ENCODE data around the gene PDIA5.

The PDIA5 gene

DNA sequence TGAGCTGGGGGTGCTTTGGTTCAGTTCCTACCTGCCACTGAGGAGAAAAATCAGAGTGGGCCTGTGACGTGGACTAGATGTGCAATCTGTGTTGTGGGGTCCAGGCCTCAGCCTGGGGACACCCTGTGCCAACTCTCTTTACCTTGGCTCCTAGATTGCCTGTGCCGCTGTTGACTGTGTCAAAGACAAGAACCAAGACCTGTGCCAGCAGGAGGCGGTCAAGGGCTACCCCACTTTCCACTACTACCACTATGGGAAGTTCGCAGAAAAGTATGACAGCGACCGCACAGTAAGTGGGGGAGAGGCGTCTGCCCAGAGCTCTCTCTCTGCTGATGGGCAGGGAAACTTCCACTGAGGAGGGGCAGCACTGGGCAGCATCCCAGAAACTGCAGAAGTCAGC is 94.3 kb downstream of the PDIA5 start:
- no peak overlapping the region for H3K27ac ChIP-seq

GRCh38 chr3:123163141-123163540 is 96.3 kb downstream of the PDIA5 start:
- TF ChIP-seq ZFX (IDR thresholded peaks at IDR 0.05): no peak
- TF ChIP-seq, protein P1, sequence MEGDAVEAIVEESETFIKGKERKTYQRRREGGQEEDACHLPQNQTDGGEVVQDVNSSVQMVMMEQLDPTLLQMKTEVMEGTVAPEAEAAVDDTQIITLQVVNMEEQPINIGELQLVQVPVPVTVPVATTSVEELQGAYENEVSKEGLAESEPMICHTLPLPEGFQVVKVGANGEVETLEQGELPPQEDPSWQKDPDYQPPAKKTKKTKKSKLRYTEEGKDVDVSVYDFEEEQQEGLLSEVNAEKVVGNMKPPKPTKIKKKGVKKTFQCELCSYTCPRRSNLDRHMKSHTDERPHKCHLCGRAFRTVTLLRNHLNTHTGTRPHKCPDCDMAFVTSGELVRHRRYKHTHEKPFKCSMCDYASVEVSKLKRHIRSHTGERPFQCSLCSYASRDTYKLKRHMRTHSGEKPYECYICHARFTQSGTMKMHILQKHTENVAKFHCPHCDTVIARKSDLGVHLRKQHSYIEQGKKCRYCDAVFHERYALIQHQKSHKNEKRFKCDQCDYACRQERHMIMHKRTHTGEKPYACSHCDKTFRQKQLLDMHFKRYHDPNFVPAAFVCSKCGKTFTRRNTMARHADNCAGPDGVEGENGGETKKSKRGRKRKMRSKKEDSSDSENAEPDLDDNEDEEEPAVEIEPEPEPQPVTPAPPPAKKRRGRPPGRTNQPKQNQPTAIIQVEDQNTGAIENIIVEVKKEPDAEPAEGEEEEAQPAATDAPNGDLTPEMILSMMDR (conservative IDR thresholded peaks at IDR 0.05): no peak

More for the DNA sequence above, 94.3 kb downstream of the PDIA5 start:
- TF ChIP-seq ZFX (IDR thresholded peaks at IDR 0.05): no peak
- TF ChIP-seq, protein P1 (conservative IDR thresholded peaks at IDR 0.05): no peak

DNA sequence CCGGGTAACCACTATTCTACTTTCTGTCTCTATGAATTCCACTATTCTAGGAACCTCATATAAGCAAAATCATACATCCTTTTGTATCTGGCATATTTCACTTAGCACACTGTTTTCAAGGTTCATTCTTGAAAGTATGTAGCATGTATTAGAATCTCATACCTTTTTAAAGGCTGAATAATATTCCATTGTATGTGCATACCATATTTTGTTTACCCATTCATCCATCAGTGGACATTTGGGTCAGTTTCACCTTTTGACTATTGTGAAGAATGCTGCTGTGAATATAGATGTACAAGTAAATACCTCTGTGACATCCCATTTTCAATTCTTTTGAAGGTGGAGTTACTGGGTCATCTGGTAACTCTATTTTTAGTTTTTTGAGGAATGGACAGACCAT is 98.3 kb downstream of the PDIA5 start:
- TF ChIP-seq, protein P1 (conservative IDR thresholded peaks at IDR 0.05): no peak
- TF ChIP-seq ZFX (IDR thresholded peaks at IDR 0.05): no peak

More at GRCh38 chr3:123163141-123163540, 96.3 kb downstream of the PDIA5 start:
- no peak overlapping the region for H3K27ac ChIP-seq

DNA sequence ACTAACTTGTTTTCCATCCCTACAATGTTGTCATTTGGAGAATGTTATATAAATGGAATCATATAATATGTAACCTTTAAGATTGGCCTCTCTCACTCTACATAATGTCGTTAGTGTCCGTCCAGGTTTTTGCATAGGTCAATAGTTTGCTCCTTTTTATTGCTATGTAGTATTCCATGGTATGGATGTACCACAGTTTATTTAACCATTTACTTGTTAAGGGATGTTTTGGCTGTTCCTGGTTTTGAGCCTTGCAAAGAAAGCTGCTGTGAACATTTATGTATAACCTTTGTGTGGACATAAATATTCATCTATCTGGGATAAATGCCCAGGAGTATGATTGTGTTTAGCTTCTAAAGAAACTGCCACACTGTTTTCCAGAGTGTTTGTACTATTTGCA is 100.9 kb downstream of the PDIA5 start:
- no peak overlapping the region for H3K27ac ChIP-seq
- TF ChIP-seq, protein P1 (conservative IDR thresholded peaks at IDR 0.05): no peak
- TF ChIP-seq ZFX (IDR thresholded peaks at IDR 0.05): no peak

More for the DNA sequence above, 98.3 kb downstream of the PDIA5 start:
- H3K27ac ChIP-seq: no peak overlapping the region

DNA sequence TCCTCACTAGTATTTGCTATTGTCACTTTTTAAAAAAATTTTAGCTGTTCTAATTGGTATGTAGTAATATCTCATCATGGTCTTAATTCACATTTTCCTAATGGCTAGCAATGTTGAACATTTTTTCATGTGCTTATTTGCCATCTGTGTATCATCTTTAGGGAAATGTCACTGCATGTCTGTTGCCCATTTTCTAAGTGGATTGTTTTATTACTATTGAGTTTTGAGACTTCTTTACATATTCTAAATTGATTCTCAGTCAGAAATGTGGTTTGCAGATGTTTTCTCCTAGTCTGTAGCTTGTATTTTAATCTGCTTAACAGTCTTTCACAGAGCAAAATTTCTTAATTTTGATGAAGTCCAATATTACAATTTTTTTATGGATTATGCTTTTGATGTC is 101.3 kb downstream of the PDIA5 start:
- H3K27ac ChIP-seq: no peak overlapping the region
- TF ChIP-seq ZFX (IDR thresholded peaks at IDR 0.05): no peak
- TF ChIP-seq, protein P1 (conservative IDR thresholded peaks at IDR 0.05): no peak

- no peak overlapping the region for H3K27ac ChIP-seq
- no peak for TF ChIP-seq ZFX (IDR thresholded peaks at IDR 0.05)
- TF ChIP-seq, protein P1 (conservative IDR thresholded peaks at IDR 0.05): no peak
These were observed 101.8 kb downstream of the PDIA5 start for GRCh38 chr3:123168605-123169004.

DNA sequence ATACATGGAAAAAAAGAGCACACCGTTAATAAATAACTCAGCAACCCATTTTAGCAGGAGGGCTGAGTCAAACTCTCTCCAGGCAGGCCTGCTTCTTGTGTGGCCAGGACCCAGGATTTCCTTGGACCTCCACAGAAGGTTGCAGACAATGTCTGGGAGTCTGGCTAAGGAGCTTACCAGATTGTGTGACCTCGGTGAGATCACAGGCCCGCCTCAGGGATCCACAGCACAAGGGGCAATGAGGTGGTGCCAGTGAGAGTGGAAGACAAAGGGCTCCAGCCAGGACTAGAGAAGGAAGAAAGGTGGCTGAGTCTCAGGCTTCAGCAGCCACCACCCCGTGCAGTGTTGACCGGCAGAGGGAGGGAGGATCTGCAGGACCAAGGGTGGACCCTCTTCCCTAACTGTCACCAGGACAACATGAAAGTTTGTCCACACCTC is 102.7 kb downstream of the PDIA5 start:
- no peak for TF ChIP-seq ZFX (IDR thresholded peaks at IDR 0.05)
- TF ChIP-seq, protein P1 (conservative IDR thresholded peaks at IDR 0.05): no peak
- no peak overlapping the region for H3K27ac ChIP-seq
